T-helper 1 cell treated with Interleukin-12 subunit alpha and Interleukin-12 subunit beta and Interleukin-4 antibody, amounts not matched to agents 30 μg/mL and 1 μg/mL, for 36 hours (primary cell): ENCODE measurements around the gene POT1.
"Not testable (repeated sequence)": the region's sequence is repeated elsewhere in the genome, so short reads cannot be mapped to it uniquely, and the experiment has no call there.

Experiments used
- H3K27ac Mint-ChIP-seq: one replicate; pipeline ENCODE4 v1.8.0; 2021; ENCODE audit warnings: mild to moderate bottlenecking, mixed read lengths
- H3K27me3 Mint-ChIP-seq: one replicate; pipeline ENCODE4 v1.8.0; 2021; ENCODE audit warnings: low read depth, mixed read lengths
- H3K36me3 Mint-ChIP-seq: one replicate; pipeline ENCODE4 v1.8.0; 2021; ENCODE audit warnings: low read depth, mixed read lengths
- H3K4me1 Mint-ChIP-seq: one replicate; pipeline ENCODE4 v1.8.0; 2021; ENCODE audit warnings: low read depth, mixed read lengths
- H3K4me3 Mint-ChIP-seq: one replicate; pipeline ENCODE4 v1.8.0; 2021; ENCODE audit warnings: mild to moderate bottlenecking, moderate library complexity, mixed read lengths
- H3K9me3 Mint-ChIP-seq: one replicate; pipeline ENCODE4 v1.8.0; 2021; ENCODE audit warnings: mixed read lengths

POT1 gene, protein sequence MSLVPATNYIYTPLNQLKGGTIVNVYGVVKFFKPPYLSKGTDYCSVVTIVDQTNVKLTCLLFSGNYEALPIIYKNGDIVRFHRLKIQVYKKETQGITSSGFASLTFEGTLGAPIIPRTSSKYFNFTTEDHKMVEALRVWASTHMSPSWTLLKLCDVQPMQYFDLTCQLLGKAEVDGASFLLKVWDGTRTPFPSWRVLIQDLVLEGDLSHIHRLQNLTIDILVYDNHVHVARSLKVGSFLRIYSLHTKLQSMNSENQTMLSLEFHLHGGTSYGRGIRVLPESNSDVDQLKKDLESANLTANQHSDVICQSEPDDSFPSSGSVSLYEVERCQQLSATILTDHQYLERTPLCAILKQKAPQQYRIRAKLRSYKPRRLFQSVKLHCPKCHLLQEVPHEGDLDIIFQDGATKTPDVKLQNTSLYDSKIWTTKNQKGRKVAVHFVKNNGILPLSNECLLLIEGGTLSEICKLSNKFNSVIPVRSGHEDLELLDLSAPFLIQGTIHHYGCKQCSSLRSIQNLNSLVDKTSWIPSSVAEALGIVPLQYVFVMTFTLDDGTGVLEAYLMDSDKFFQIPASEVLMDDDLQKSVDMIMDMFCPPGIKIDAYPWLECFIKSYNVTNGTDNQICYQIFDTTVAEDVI

DNA sequence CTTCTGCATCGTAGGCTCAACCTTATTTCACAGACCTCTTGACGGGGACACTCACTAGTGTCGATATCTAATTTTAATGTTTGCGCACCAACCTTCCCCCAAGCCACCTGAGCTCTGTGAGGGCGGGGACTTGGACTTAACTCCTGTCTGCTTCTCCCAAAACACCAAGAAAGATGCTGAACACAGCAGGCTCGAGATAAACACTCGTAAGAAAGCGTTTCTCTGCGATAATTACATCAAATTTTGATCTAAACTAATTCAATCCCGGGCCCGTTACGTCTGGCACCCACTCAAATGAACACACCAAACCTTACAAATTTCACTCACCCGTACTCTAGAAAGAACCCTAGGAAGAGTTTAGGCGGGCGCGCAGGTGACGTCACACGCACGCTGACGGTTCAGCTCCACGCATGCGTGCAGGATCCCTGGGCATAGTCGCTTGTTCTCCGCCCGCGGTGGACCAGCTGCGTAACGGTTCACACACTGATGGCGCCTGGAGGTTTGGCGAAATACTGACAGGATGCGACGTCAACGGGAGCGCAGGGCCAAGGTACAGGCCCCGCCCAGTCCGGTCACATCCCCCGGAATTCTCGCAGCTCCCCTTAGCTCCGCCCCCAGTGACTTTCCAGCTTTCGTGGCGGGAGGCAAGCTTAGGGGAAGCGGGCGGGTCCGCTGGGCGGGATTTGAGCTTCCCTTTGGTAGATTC, at the start of gene POT1:
Gene POT1 (minus strand): TSS at position 359 of the 706 bp plus-strand sequence. CDS start 32,652 bp downstream, outside the sequence.
- H3K4me1 Mint-ChIP-seq = peaks cover 26% of the 10 kb centered on the region
- H3K4me3 Mint-ChIP-seq = peak within 1 kb of the TSS; percentile 97
- peak within 1 kb of the TSS; percentile 90 for H3K27ac Mint-ChIP-seq
- H3K27me3 Mint-ChIP-seq = peaks cover 6% of the 10 kb centered on the region
- no peaks in the 10 kb centered on the region for H3K9me3 Mint-ChIP-seq
- peaks cover 11% of the 10 kb centered on the region for H3K36me3 Mint-ChIP-seq

DNA sequence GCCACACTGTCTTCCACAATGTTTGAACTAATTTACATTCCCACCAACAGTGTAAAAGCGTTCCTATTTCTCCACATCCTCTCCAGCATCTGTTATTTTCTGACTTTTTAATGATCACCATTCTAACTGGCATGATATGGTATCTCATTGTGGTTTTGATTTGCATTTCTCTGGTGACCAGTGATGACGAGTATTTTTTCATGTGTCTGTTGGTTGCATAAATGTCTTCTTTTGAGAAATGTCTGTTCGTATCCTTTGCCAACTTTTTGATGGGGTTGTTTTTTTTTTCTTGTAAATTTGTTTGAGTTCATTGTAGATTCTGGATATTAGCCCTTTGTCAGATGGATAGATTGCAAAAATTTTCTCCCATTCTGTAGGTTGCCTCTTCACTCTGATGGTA, 45.5 kb upstream of the POT1 start:
- H3K4me3 Mint-ChIP-seq, H3K9me3 Mint-ChIP-seq, H3K27me3 Mint-ChIP-seq, H3K4me1 Mint-ChIP-seq, H3K36me3 Mint-ChIP-seq, H3K27ac Mint-ChIP-seq: not testable (repeated sequence)

DNA sequence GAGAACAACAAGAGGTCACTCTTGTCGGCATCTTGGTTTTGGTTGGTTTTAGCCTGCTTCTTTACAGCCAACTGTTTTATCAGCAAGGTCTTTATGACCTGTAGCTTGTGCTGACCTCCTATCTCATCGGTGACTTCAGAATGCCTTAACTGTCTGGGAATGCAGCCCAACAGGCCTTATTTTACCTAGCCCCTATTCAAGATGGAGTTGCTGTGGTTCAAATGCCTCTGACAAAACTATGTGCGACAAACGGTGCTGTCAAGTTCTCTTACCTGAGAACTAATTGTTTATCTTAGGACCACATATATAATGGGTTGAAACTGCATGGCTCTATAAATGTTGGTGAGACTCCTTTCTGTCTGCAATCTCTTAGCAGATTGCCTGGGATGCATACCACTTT, 35.9 kb upstream of the POT1 start:
- Mint-ChIP-seq H3K4me3 (no peak overlapping the region), H3K4me1 (no peaks in the 10 kb centered on the region), H3K27me3 (no peaks in the 10 kb centered on the region), H3K9me3 (no peaks in the 10 kb centered on the region), H3K27ac (no peak overlapping the region), H3K36me3 (no peaks in the 10 kb centered on the region)

DNA sequence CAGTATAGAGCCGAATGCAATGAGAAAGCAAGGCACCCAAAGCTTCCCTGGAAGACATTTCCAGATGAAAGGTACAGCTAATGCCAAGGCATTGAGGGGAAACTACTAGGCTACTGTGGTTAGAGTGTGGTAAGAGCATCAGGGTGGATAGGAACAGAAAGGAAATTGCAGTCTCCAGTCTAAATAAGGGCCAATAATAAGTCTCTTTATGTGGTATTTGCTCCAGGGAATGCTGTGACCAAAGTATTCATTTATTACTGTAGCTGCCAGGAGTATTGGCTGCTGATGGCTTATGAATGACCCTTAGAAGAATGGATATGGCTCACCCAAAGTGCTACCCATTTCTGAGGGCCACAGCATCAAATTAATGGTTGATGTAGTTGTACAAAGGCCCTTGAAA, 30.1 kb upstream of the POT1 start:
- H3K4me3 Mint-ChIP-seq = no peak overlapping the region
- no peak overlapping the region for H3K27ac Mint-ChIP-seq
- H3K36me3 Mint-ChIP-seq = no peaks in the 10 kb centered on the region
- no peaks in the 10 kb centered on the region for H3K27me3 Mint-ChIP-seq
- H3K9me3 Mint-ChIP-seq = no peaks in the 10 kb centered on the region
- no peaks in the 10 kb centered on the region for H3K4me1 Mint-ChIP-seq

DNA sequence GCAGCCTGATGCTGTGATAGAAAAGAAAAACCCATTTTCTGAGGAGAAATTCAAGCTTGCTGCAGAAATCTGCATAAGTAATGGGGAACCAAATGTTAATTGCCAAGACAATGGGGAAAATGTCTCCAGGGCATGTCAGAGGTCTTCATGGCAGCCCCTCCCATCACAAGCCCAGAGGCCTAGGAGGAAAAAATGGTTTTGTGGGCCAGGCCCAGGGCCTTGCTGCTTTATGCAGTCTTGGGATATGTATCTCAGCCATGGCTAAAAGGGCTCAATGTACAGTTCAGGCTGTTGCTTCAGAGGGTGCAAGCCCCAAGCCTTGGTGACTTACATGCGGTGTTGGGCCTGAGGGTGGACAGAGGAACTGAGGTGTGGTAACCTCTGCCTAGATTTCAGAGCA, 28.3 kb upstream of the POT1 start:
- H3K4me1 Mint-ChIP-seq, H3K27ac Mint-ChIP-seq, H3K9me3 Mint-ChIP-seq, H3K27me3 Mint-ChIP-seq, H3K36me3 Mint-ChIP-seq, H3K4me3 Mint-ChIP-seq: not testable (repeated sequence)

DNA sequence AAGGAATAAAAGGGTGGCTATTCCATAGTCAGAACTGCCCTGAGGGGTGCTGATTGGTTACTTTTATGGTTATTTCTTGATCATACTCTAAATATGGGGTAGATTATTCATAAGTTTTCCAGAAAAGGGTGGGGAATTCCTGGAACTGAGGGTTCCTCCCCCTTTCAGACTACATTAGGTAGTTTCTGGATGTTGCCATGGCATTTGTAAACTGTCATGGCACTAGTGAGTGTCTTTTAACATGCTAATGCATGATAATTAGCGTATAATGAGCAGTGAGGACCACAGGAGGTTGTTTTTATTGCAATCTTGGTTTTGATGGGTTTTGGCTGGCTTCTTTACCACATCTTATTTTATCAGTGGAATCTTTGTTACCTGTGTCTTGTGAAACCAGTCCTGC, 26.5 kb upstream of the POT1 start:
- Mint-ChIP-seq H3K9me3 (no peaks in the 10 kb centered on the region), H3K4me1 (no peaks in the 10 kb centered on the region), H3K27me3 (no peaks in the 10 kb centered on the region), H3K4me3 (no peak overlapping the region), H3K36me3 (no peaks in the 10 kb centered on the region), H3K27ac (no peak overlapping the region)

DNA sequence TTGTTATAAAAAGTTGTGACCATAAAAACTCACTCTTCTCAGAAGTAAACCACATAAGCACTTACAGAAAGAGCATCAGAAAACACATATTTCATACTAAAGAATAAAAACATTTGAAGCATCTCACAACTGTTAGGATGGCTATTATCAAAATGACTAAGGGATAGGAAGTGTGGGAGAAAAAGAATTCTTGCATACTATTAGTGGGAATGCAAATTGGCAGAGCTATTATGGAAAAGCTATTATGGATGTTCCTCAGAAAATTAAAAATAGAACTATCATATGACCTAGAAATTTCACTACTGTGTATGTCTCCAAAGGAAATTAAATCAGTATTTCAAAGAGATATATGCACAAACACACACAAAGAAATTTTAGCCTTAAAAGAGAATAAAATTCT, 25.2 kb upstream of the POT1 start:
- Mint-ChIP-seq H3K9me3 (no peaks in the 10 kb centered on the region), H3K36me3 (no peaks in the 10 kb centered on the region), H3K4me3 (no peak overlapping the region), H3K4me1 (no peaks in the 10 kb centered on the region), H3K27ac (no peak overlapping the region), H3K27me3 (no peaks in the 10 kb centered on the region)

DNA sequence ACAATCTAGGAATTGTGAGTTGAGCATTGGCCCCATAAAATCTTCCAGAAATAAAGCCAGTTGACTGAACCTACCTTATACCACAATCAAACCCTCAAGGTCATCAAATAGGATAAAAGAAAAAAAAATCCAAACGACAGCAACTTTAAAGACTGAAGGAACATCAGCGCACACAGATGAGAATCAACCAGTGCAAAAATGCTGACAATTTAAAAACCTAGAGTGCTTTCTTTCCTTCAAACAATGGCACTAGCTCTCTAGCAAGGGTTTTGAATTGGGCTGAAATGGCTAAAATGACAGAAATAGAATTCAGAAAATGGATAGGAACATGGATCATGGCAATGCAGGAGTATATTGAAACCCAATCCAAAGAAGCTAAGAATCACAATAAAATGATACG, 16.1 kb upstream of the POT1 start:
- Mint-ChIP-seq H3K4me1 (no peaks in the 10 kb centered on the region), H3K4me3 (no peak overlapping the region), H3K27me3 (no peaks in the 10 kb centered on the region), H3K36me3 (no peaks in the 10 kb centered on the region), H3K9me3 (peaks cover 8% of the 10 kb centered on the region), H3K27ac (no peak overlapping the region)

DNA sequence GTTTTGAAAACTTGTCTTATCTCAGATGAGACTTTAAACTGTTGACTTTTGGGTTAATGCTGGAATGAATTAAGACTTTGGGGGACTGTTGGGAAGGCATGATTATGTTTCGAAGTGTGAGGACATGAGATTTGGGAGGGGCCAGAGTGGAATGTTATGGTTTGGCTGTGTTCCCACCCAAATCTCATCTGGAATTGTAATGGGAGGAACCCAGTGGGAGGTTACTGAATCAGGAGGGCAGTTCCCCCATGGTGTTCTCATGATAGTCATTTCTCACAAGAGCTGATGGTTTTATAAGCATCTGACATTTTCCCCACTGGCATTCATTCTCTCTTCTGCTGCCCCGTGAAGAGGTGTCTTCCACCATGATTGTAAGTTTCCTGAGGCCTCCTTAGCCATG, 13.8 kb upstream of the POT1 start:
- Mint-ChIP-seq H3K27me3 (no peaks in the 10 kb centered on the region), H3K9me3 (peaks cover 8% of the 10 kb centered on the region), H3K4me1 (no peaks in the 10 kb centered on the region), H3K36me3 (no peaks in the 10 kb centered on the region), H3K4me3 (no peak overlapping the region), H3K27ac (no peak overlapping the region)

DNA sequence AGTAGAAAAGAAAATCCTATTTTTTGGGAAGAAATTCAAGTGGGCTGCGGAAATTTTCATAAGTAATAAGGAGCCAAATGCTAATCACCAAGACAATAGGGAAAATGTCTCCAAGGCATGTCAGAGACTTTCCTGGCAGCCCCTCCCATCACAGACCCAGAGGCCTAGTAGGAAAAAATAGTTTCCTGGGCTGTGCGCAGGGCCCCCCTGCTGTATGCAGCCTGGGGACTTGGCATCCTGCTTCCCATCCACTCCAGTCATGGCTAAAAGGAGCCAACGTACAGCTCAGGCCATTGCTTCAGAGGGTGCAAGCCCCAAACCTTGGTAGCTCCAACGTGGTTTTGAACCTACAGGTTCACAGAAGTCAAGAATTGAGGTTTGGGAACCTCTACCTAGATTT, 12.8 kb upstream of the POT1 start:
- Mint-ChIP-seq H3K36me3 (no peaks in the 10 kb centered on the region), H3K27ac (no peak overlapping the region), H3K27me3 (no peaks in the 10 kb centered on the region), H3K4me3 (no peak overlapping the region), H3K4me1 (no peaks in the 10 kb centered on the region), H3K9me3 (no peaks in the 10 kb centered on the region)

DNA sequence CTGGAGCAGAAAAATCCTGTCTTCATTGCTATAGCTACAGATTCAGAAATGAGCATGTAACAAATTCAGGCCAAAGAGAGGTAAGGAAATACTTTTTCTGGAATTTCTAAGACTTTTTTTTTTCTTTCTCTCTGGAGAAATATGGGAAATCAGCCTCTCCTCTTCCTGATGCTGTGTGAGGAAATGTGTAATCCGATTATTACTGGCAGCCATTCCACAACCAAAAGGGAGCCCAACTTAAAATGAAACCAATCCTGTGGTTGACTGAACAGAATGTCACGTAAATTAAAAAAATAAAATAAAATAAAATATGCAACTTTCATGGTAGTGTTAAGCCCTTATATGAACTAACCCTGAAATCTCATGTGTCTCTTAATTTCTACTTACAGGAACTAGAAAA, 10.7 kb upstream of the POT1 start:
- peaks cover 4% of the 10 kb centered on the region for H3K27me3 Mint-ChIP-seq
- H3K4me1 Mint-ChIP-seq = no peaks in the 10 kb centered on the region
- H3K27ac Mint-ChIP-seq = no peak overlapping the region
- no peaks in the 10 kb centered on the region for H3K36me3 Mint-ChIP-seq
- no peak overlapping the region for H3K4me3 Mint-ChIP-seq
- H3K9me3 Mint-ChIP-seq = no peaks in the 10 kb centered on the region

DNA sequence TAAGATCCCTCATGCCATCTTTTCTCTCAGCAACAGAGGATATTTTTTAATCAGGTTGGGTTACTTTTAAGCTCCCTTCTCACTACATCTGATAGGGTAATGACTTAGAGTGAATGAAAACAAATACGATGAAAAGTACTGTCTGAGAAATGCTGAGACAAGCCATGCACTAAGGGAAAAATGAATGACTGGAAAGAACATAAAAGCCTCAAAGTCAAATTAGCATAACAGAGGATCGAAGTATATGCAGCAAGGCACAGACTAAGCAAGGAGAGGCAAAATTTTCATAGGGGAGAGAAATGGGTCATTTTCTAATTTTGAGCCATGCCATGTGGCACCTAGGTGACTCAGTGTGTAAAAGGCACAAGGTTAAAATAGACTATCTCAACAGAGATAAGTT, 8.5 kb upstream of the POT1 start:
- peaks cover 4% of the 10 kb centered on the region for H3K27me3 Mint-ChIP-seq
- H3K27ac Mint-ChIP-seq = no peak overlapping the region
- H3K36me3 Mint-ChIP-seq = no peaks in the 10 kb centered on the region
- no peak overlapping the region for H3K4me3 Mint-ChIP-seq
- no peaks in the 10 kb centered on the region for H3K9me3 Mint-ChIP-seq
- no peaks in the 10 kb centered on the region for H3K4me1 Mint-ChIP-seq

DNA sequence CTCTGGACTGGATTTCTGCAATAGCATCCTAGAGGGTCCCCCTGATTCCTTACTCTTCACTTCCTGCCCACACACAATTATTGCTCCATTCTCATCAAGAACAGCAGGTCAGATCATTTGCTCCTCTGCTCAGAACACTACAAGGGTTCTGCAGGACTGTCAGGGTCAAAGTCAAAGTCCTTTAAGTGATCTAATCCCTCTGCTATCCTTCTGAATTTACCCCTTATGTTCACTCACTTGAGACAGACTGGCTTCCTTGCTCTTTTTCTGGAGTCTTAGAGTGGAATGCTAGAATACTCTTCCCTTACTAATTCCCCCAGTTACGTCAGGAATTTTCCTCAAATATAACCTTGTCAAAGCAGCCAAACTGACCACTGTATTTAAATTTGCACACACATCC, 7.5 kb upstream of the POT1 start:
- peaks cover 4% of the 10 kb centered on the region for H3K27me3 Mint-ChIP-seq
- H3K36me3 Mint-ChIP-seq = no peaks in the 10 kb centered on the region
- no peak overlapping the region for H3K27ac Mint-ChIP-seq
- no peak overlapping the region for H3K4me3 Mint-ChIP-seq
- H3K4me1 Mint-ChIP-seq = no peaks in the 10 kb centered on the region
- H3K9me3 Mint-ChIP-seq = no peaks in the 10 kb centered on the region

DNA sequence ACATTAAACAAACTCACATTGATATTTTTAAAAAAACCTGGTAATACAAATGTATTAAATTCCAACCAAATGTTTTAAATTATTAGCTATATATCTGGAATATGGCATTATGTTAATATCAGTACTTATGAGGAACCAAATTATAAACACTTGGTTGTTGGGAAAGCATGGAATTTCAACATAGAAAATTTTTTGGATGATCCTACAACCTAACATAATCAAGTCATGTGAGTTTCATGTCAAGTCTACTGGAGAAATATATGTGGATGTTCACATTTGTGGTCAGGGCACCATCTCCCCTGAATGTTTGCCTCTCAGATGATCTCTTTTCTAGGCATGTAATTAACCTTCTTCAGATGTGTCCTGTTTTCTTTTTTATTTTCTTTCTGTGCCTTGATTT, 5.2 kb upstream of the POT1 start:
- no peak overlapping the region for H3K27ac Mint-ChIP-seq
- H3K4me3 Mint-ChIP-seq = no peak overlapping the region
- H3K9me3 Mint-ChIP-seq = no peaks in the 10 kb centered on the region
- H3K36me3 Mint-ChIP-seq = no peaks in the 10 kb centered on the region
- no peaks in the 10 kb centered on the region for H3K4me1 Mint-ChIP-seq
- peaks cover 10% of the 10 kb centered on the region for H3K27me3 Mint-ChIP-seq
